GM18520 (cell line): ENCODE results near the gene ZNF800.
A peak's percentile ranks its signal among the peaks of the same experiment; 100 is the strongest.

Experiments
- ATAC-seq: cut with Tn5 transposase; IDR thresholded peaks from one replicate; pipeline ENCODE4 v1.9.1; 2021; ENCODE audit not compliant: unreplicated experiment

Gene ZNF800

DNA sequence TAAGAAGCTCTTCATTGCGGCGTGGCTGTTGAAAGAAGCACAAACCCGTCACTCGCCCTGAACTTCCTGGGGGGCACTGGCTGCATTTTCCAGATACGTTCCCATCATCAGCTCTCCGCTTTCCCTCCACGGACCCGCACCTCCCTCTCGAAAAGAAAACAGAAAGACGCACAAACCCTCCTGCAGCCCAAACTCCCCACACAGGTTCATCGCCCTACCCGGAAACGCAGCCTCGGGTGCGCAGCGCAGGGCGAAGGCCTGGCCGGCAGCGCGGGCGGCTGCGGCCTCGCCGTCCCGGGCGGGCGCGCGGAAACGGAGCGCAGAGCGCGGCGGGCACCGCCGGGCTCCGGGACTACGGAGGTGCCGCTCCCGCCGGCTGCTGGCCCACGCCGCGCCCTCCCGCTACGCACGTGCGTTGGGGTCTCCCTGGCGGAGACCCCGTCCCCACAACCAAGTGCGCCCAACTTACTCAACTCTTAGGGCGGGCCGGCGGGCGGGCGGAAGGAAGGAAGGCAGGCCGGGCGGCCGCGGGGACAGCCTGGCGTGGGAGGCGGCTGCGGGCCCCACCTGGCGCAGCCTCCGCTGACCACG is 822 bp downstream of the ZNF800 start:
- ATAC-seq: peak; percentile 26

DNA sequence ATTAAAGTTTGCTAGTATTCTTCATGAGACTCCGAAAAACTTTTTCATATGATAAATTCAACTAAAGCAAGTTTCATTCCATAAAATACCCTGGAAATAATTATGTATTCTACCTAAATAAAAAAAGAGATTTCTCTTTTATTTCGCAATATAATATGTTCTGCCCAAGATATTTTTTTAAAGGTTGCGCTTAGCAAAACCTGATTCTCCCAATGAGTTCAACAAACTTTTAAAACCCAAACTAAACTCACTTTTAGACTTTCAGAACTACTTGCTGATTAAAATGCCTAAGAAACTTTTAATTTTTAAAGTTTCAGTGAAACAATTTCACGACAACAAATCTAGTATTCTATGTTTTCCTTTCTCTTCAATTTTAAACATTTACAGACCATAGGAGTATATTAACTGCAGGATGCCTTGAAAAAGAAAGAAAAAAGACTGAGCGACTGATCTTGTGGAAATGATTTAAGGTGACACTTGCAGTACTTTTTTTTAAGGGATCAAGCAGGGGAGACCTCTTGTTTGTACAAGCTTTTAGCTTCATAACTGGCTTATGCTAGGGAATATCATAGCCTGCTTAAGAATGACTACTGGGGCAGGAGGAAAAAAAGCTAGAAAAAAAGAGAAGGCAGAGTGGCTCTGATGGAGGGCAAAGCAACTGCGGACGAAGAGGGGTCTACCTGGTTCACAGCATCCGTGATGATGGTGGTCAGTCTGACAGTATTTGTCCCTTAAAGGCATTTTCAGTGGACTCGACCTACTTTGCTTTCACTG is 1.5 kb downstream of the ZNF800 start:
- ATAC-seq: no peak

DNA sequence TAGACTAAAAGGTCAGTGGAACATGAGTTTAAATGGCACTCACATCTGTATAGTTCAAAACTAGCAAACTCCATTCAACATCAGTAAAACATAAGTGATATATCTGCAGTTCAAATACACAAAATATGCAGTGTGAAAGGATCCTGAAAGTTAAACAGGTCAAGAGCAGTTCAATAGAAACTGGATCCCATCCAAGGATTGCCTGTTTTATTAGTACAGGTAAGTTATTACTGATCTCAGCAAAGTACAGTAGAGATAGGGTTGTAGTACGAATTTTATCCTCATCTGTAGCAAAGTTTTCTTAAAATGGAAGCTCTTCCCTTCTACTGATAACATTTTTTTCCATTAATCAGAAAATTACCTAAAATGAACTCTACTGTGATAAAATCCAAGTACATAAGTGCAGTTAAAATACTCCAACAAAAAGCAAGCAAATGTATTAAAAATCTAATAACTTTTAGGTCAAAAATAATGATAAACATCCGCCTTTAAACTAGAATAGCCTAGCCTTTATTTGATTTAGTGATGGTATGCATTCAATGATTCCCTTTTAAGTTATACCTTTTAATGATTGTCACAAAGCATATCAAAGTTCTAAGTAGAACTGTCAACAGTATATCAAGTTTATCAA is 2.2 kb downstream of the ZNF800 start:
- no peak for ATAC-seq

DNA sequence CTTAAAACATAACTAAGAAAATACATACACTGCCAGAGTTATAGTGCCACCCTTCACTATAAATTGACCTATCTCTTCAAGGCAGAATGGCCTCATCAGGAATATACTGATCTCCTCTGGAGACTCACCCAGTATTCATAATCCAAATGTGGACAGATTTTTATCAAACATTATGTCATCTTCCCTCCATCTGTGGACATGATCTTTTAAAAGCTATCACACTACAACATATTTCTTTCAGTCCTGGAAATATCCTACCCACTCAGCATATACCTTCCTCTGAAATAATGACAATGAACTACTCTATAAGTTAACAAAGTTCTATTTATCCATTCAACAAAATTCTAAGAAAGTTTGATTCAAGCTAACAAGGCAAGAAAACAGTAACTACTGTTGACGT is 3.2 kb downstream of the ZNF800 start:
- no peak for ATAC-seq

DNA sequence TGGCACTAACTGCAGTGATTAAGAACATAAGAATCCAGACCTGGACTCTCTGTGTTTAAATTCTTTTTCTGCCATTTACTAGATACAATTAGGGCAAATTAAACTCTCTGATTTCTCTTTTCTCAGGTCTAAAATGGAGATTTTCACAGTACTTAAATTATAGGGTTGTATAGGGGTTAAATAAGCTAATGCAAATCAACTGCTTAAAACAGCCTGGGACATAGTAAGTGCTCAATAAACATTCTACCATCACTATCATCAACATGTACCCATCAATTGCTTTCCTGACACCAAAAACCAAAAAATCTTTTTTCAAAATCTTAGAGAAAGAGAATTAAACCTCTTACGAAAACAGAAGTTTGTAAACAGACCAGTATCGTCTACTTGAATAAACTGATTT is 4.5 kb downstream of the ZNF800 start:
- no peak for ATAC-seq

DNA sequence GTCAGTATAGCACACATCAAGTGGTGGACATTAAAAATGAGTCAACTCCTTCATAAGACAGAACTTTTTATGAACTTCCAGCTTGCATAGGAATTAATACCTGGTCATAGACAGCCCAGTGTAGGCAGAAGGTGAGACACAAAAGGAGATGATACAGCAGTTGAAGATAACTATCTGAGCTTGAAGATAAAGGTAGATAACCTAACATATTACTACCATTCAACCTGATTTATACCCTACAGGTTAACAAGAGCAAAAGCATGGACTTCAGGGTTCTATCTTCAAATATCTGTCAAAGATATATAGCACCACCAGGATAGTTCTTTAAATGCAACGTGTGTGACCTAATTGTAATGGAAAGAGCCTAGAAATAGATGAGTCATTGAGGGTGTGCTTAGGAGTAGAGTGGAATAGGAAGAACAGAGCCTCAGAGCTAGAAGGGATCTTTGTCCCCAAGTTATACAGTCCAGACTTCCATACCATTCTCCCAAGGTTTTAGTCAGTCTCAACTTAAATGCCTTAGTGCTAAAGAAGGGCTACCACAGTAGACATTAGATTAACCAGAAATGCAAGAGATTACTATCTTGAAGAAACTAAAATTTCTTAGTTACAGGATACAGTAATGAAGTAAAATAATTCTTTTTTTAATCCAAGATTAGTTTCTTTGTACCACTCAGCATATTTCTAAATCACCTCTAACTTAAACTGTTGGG is 9.2 kb downstream of the ZNF800 start:
- no peak for ATAC-seq

DNA sequence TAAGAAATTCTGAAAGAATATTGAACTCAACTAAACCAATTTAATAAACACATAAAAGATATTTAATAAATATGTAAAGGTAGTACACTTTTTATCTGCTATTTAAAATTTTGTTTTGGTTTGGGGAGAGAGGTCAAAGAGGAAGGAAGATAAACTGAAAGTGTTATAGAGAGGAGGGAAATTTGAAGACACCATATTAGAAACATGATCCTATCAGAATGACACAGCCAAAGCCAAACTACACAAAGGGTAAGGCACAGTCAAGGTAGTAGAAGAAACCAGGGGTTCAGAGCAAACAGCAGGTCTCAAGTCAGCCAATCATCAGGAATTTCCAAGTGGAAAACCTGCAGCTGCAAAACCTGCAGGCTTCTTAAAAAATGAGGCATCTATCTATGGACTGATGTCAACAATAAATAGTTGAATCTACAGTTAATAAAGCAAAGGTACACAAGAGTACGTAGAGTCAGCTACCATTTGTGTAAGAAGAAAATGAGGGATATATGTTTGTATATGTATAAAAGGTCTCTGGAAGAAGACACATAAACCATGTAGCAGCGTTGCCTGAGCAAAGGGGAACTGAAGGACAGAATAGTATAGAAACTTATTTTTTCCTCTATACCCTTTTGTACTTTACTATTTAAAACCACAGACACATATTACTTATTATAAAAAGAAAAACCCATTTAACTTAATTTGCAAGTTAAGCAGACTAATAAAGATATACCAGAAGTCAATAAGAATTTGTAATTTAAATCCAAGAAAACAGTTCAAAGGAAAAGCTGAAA is 10.0 kb downstream of the ZNF800 start:
- no peak for ATAC-seq

DNA sequence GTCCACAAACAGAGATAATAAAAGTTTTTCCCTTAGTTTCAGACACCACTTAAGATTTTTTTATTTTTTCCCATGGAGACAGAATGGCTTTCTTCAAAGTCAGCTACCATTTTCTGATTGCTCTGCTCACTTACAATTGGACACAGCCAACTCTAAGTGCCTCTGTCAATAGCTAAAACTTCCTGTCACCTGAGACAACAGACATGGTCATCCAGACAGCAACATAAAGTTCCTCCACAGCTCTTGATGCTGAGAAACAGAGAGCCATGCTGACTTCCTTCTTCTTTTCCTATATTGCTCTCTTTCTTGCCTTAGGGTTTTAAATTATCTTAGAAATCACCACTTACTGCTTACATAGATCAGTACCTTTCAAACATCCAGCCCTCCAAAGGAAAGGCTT is 12.0 kb downstream of the ZNF800 start:
- ATAC-seq: no peak

DNA sequence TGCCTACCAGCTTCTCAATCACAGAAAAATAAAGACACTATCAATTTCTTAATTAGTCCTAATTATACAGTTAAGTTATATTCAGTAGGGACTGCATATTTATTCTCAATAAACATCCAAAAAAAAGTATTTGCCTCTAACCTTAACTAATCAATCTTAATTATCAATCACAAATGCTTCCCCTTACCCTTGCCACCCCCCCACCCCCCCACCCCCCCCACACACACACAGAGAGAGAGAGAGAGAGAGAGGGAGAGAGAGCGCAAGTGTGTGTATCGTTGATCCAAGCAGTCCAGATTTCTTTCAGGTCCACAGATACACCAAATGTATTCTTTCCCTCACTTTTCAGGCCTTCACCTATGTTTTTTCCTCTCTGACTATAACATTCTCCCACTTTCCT is 12.9 kb downstream of the ZNF800 start:
- ATAC-seq: no peak

DNA sequence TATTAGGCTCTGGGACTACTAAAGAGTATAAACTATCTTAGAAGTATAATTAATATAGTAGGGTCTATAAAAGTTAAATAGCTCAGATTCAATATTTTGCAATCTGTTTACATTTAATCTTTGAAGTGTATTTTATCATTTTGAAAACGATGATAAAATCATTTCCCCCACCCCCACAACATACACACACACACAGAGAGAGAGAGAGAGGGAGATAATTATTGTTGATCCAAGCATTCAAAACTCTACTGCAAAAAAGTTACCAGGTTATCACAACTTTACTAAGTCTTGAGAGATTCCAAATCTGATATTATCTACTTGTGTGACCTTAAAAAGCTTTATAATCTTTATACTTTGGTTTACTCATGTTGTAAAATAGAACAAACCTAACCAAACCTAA is 14.0 kb downstream of the ZNF800 start:
- ATAC-seq: no peak

DNA sequence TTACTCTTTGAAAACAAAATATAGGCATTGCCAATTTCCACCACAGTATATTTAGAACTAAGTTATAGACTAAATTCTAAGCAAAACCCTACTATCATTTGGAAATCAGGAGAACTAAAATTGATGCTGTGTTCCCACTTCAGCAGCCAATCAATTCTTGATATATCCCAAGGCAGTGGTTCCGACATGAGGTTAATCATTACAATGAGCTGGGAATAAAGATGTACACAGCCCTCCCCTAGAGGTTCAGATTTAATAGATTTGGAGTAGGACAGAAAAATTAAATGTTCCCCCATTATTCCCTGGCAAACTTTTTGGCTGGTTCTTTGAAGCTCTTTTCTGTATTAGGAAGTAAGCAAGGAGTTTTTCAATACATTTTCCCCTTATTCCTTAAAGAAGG is 15.1 kb downstream of the ZNF800 start:
- no peak for ATAC-seq

DNA sequence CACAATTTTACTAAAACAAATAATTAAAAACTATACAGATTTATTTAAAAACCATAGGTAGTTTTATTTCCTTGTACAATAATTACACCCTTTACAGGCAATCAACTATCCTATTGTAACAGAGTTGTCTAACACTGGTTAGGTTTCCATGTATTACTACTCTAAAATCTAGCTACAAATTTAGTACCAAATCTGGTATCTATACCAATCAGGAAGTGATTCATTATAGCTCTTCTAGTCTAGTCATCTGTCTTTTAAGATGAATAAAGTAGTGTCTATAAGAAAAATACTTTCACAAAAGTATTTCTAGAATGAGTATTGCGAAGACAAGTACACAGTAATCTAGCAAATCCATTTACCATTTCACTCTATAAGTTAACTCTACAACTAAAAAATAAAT is 16.9 kb downstream of the ZNF800 start:
- ATAC-seq: peak; percentile 50

DNA sequence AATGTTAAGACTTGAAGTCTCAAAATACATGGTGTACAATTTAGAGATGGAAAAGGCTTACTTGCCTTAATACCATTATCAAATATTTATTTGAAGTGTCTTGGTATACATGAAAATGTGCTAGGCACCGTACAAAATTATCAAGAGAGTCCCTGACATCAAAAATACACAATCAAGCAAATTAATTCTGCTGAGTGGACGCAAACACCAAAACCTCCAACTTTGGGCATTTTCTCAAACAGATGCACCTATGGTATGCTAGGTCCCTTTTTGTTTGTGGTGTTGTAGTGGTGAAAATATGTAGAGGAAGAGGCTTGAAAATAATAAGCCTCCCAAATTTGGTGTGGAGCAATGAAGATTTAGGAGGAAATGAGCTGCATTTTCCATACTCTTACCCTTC is 24.8 kb downstream of the ZNF800 start:
- no peak for ATAC-seq

DNA sequence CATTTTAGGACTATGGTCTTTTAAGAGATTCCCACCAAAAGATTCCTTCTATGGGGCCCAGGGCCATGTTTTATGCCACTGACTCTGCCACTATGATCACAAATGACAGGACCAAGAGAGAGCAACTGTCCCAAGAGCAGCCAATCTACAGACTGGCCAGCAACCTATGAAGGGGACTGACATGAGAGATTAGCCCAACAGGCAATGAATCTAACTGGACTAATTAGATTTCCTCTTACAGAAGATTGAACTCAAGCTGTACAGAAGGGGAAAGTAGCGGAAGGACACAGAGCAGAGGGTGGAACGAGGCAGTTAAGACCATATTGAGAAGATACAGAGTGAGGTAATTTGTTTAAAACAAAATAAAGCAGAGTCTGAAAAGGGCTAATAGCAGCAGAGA is 25.8 kb downstream of the ZNF800 start:
- no peak for ATAC-seq

DNA sequence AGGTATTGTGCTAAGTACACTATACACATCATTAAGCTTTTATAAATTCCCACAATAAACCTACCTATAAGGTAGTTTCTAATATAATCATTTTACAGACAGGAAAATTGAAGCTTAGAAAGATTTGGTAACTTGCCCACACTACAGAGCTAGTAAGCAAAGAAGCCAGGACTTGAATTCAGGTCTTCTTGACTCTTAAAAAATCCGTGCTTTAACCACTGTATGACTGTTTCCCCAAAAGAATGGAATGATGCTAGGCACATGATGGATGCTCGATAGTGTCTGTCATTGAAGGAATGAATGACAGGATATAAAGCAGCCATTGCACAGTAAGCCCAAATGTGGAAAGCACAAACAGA is 26.6 kb downstream of the ZNF800 start:
- ATAC-seq: no peak

DNA sequence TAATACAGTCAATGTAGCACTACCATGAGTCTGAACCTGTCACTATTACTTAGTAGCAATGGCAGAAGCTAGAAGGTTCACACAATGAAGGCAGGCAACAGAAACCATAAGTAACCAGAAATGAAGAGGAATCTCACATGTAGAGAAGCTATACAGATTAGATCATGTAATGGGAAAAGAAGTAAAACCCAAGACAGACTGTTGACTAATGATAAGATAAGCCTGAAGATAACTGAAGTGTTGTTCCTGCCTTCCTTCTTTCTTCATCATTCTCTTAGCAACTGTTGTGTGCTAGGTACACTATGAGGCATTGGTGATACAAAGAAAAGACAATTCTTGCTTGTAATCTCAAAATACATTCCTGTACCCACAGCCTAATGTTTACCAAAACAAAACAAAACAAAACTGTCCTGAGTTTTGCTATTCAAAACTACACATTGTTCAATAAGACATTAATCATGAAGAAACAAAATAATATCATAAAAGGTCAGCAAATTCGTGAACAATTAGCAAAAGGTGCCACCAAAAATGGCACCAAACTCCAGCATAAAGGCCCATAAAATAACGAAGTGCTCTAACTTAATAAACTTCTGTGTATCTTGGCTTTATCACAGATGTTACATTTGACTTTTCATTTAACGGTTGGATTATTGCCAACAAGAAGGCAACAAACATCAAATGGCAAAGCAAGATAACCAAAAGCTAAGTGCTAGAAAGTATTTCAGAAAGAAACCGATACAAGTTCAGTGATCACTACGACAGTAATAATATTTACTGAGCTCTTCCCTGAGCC is 27.1 kb downstream of the ZNF800 start:
- no peak for ATAC-seq

DNA sequence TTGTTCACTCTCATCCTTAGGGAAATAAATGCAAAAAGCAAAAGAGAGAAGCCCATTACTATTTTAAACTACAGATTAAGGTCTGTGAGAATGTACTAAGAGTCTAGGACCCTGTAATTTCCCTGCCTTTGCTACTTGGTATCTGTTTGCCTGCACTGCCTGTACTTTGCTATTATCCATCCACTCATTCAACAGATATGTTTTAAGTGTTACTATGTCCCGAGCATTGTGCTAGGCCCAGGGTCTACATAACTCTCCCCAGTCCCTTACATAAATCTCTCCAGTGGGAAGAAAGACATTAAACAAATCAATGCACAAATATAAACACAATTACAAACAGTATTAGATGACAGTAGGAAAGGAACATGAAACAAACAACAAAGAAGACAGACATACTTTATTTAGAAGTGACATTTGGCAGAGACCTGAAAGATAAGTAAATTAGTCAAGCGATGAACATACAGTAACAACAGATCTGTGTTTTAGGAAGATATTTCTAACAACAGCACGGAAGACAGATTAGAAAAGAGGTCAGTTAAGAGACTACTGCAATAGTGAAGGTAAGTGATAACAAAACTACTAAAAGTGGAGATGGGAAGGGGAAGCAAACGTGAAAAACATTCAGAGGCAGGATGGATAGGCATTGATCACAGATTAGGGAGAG is 30.0 kb downstream of the ZNF800 start:
- ATAC-seq: no peak

DNA sequence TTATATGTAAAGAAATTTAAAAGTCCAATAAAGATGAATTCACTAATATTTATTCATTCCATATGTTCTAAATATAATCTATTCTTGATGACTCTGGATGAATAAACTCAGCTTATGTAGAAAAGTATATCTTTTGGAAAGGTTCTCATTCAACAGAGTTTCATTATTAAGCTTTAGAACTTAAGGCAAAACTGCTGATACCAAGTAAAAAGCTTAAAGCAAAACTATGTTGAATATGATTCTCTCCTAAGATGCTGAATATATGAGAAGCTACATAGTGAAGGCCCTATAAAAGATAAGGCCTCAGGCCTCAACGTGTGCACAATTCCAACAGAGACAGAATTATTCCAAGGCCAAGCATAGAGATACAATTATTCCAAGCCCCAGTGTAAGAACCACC is 30.8 kb downstream of the ZNF800 start:
- no peak for ATAC-seq

DNA sequence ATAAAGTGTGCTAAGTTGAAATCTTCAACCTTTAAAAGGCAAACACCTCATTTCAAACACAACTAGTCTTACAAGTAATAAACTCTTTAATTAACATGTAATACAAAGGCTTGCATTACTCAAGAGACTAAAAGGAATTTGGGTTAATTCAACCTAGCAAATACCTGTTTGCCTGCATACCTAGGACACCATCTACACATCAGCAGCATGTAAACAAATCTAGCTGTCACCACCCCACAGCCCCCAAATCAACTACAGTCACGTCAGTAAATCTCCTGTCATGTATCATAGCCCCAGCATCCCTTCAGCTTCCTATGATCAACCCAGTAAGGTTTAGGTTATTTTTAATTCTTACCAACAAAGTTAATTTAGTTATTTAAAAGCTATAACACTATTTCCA is 33.5 kb downstream of the ZNF800 start:
- no peak for ATAC-seq

DNA sequence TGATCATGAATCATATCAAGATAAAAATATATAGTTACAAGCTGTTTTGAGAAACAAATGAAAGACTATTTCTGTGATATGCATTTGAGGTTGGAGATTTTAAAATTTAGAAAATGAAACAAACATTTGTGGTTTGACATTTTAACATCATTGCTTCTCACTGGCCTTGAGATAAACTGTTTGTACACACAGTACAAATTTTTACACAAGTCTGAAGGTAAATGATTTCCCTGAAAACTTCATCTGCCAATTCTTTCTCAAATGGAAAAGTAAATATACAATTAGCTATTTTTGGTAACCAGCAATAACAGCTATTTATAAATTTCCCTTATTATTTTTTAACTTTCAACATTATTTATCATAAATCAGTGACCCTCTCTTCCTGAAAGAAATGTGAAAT is 38.6 kb downstream of the ZNF800 start:
- ATAC-seq: no peak
